NCI-H2196 (cell line): Measurements from ENCODE around the gene GLUL.
"Not testable (repeated sequence)": the region's sequence is repeated elsewhere in the genome, so short reads cannot be mapped to it uniquely, and the experiment has no call there.

Experiments
- DNase-seq: peaks from one replicate; lab custom pipeline; 2025; ENCODE audit not compliant: unreplicated experiment; lab: John Stamatoyannopoulos, UW

The GLUL gene

GRCh38 chr1:182368358-182368757 lies 23.2 kb downstream of the GLUL start:
- DNase-seq, result no peak

DNA sequence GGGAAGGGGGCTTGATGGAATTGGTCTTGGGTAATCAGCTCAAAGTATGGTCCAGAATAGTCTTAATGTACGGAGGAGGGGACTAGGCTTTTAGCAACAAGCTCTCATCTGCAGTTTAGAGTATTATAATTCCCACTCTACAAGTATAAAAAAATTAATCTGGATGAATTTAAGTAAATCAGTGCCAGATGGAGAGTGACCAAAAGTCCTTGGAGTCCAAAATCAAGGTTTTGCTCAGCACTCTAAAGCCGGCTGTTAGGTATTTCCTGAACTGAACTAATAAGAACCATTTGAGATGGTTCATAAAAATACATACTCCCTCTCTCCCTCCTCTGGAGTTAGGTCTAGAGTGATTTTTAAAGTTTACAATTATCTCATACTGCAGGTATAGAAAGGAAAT lies 23.7 kb downstream of the GLUL start:
- no peak for DNase-seq

DNA sequence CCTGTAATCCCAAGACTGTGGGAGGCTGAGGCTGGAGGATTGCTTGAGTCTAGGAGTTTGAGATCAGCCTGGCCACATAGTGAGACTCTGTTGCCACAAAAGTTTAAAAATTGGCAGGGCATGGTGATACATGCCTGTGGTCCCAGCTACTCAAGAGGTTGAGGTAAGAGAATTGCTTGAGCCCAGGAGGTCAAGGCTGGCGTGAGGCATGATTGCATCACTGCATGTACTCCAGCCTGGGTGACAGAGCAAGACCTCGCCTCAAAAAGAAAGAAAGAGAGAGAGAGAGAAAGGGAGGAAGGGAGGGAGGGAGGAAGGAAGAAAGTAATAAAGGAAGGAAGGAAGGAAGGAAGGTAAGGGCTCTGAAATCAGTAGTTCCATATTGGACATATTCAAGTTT lies 25.0 kb downstream of the GLUL start:
- DNase-seq, result no peak

- DNase-seq, result no peak
Observed at GRCh38 chr1:182359645-182360044, 31.9 kb downstream of the GLUL start.

DNA sequence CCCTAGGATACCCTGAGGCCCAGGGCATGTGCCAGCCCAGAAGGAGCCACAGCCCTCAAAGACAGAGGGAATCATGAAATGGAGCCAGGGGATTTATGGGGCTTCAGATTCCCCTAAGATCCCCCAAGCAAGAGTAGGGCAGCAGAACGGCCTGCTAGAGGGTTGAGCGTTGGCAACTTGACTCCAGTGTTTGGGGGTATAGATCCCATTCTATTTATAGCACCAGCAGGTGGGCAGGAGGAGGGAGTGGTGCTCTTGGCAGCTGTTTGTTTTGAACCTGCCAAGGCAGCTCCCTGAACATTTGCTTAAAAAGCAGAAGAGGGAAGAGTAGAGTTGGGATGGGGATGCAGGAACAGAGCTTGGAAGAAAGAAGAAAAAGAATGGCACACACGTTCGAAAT lies 33.7 kb downstream of the GLUL start:
- DNase-seq, result no peak

- DNase-seq, result no peak
Observed at GRCh38 chr1:182357171-182357570, 34.4 kb downstream of the GLUL start.

DNA sequence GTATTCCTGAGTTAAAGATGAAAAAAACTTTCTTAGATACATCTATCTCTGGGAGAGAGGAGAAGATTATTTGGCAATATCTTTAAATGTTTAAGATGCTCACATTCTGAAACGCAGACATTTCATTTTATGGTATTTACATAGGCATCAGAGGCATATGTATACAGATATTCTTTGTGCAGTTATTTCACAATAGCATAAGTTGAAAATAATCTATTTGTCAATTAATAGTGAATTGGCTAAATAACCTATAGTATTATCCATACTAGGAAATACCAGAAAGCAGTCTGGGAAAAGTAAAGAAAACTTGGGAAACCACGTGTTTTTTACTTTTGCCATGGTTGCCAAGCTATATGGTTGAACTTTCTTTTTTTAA lies 35.9 kb downstream of the GLUL start:
- DNase-seq, result no peak

- DNase-seq, result no peak
Observed at GRCh38 chr1:182351790-182352364, 39.7 kb downstream of the GLUL start.

DNA sequence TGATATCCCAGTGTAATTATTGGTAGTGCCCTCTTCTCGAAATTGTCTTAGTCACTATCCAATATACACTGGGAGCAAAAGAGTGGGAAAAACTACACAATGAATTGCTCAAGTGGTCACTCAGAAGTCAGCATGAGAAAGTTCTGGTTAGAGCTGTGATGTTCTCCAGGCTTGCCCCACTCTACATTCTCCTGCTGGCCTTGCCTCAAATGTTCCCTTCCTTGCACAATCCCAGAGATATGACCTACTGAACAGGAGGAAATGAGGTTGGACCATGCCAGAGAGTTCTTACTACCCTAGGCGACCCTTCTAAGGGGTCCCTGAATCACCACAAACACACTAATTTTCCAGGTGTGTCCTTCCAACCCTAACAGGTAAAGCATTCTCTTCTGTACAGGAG lies 40.8 kb downstream of the GLUL start:
- DNase-seq, result no peak

- DNase-seq, result no peak
Observed at GRCh38 chr1:182348961-182349747, 42.4 kb downstream of the GLUL start.

DNA sequence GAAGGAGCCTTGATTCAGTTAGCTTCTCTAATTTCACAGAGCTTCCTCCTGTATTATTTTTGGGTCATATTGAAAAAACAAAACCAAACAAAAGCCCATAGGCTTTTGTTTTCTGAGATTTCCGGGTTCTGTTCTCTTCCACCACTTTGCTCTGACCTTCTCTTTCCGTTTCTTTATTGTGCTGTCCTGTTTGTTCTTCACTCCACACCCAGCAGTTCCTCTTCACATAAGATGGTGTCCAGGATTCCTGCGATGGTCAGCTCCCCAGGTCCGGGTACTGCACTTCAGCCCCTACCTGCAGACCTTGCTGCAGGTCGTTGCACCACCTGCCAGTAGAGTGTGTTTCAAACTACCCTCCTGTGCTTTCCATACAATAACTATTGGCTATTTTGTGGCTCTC lies 44.6 kb downstream of the GLUL start:
- DNase-seq, result no peak

GRCh38 chr1:182340233-182341058 lies 51.1 kb downstream of the GLUL start:
- DNase-seq, result no peak

GRCh38 chr1:182339684-182340083 lies 51.9 kb downstream of the GLUL start:
- no peak for DNase-seq

- no peak for DNase-seq
Observed at GRCh38 chr1:182338806-182339370, 52.7 kb downstream of the GLUL start.

DNA sequence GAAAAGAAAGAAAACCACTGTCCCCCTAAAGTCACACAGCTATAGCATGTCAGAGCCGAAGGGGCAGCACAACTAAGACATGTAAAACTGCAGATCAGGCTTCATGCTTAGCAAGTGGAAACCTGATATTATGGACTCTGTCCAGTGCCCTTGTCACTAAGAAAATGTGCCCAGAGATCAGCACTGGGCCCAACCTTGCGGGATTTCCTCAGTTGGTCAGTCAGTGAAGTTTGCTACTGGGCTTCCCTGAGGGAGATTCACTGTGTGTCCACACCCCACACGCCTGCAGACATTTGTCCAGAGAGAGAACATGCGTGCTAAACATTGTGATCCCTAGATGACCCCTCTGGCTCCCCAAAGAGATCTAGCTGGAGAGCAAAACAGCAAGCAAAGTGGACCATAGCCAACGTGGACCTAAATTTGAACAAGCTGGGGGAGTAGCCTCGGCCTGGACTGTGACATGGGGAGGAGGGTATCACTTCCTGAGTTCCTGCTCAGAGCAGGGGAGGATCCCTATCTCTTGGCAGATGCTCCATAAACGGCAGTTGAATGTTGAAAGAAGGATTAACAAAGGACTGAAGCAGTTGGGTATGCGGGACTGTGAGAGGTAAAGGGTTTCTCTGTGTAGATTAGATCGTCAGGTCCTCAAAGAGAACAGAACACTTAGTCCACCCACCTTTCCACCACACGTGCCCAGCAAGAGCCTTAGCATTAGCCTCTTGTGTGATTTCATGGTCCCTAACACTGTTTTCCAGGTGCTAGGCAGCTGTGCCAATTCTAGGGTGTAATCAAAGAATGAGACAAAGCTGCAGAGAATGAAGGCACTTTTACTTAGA lies 53.6 kb downstream of the GLUL start:
- DNase-seq, result peak; percentile 24

- no peak for DNase-seq
Observed at GRCh38 chr1:182335771-182336566, 55.6 kb downstream of the GLUL start.

GRCh38 chr1:182333071-182333571 lies 58.5 kb downstream of the GLUL start:
- not testable (repeated sequence) for DNase-seq

- DNase-seq, result no peak
Observed at GRCh38 chr1:182332261-182333060, 59.1 kb downstream of the GLUL start.
